HG03039 (cell line): Measurements from ENCODE around the gene UTS2R.
A peak's percentile ranks its signal among the peaks of the same experiment; 100 is the strongest.
"Not testable (repeated sequence)": the region's sequence is repeated elsewhere in the genome, so short reads cannot be mapped to it uniquely, and the experiment has no call there.

ENCODE experiments used
- ATAC-seq: cut with Tn5 transposase; IDR thresholded peaks from one replicate; pipeline ENCODE4 v1.9.1; 2021; ENCODE audit warnings: mild to moderate bottlenecking, moderate library complexity; ENCODE audit not compliant: unreplicated experiment

Gene UTS2R

GRCh38 chr17:82403662-82404660 is 32.4 kb downstream of the UTS2R start:
- ATAC-seq: no peak

GRCh38 chr17:82405051-82405450 is 33.5 kb downstream of the UTS2R start:
- ATAC-seq: no peak

GRCh38 chr17:82406131-82406671 is 34.6 kb downstream of the UTS2R start:
- no peak for ATAC-seq

GRCh38 chr17:82407255-82407654 is 35.7 kb downstream of the UTS2R start:
- no peak for ATAC-seq

- no peak for ATAC-seq
These were observed 36.8 kb downstream of the UTS2R start for GRCh38 chr17:82408288-82408937.

- ATAC-seq: no peak
These were observed 37.4 kb downstream of the UTS2R start for GRCh38 chr17:82408938-82409318.

GRCh38 chr17:82410014-82410716 is 38.6 kb downstream of the UTS2R start:
- no peak for ATAC-seq

GRCh38 chr17:82411396-82412053 is 40.0 kb downstream of the UTS2R start:
- ATAC-seq: no peak

- not testable (repeated sequence) for ATAC-seq
These were observed 40.5 kb downstream of the UTS2R start for GRCh38 chr17:82412081-82412480.

GRCh38 chr17:82412535-82413520 is 41.3 kb downstream of the UTS2R start:
- ATAC-seq: no peak

GRCh38 chr17:82414548-82415281 is 43.1 kb downstream of the UTS2R start:
- ATAC-seq: no peak

GRCh38 chr17:82415336-82415735 is 43.8 kb downstream of the UTS2R start:
- no peak for ATAC-seq

GRCh38 chr17:82415786-82416185 is 44.2 kb downstream of the UTS2R start:
- ATAC-seq: no peak

GRCh38 chr17:82416264-82416663 is 44.7 kb downstream of the UTS2R start:
- no peak for ATAC-seq

GRCh38 chr17:82416771-82417170 is 45.2 kb downstream of the UTS2R start:
- ATAC-seq: no peak

- ATAC-seq: peak; percentile 63
These were observed 46.7 kb downstream of the UTS2R start, which contains the start of the genes HEXD and OGFOD3 for GRCh38 chr17:82418001-82418986. HEXD (plus strand) TSS chr17:82418347; CDS start chr17:82419800, 1,453 bp downstream. OGFOD3 (minus strand) TSS chr17:82418586; CDS start chr17:82418485, 101 bp downstream.

GRCh38 chr17:82419540-82419939 is 48.0 kb downstream of the UTS2R start:
- ATAC-seq: no peak
